Motor neuron (in vitro differentiated cells): ENCODE data around the gene TOMM70. TPM values are rescaled to one million over a fixed set of nuclear protein-coding genes. Genes with fewer than 3 reads are reported as not detected.
"Not testable (repeated sequence)": the region's sequence is repeated elsewhere in the genome, so short reads cannot be mapped to it uniquely, and the experiment has no call there.

Experiments used
- ATAC-seq, 8 experiments: fragments of 200-7000 bp; cut with Tn5 transposase; replicated peaks in 6 of 8; 2 replicates each; pipeline ENCODE4 v1.8.0; 2021; ENCODE audit warnings: mild to moderate bottlenecking in 8 of 8, moderate library complexity in 8 of 8
- H3K27ac ChIP-seq, 2 donors: fragments of 250-450 bp; sonication (Bioruptor Pico); 2 replicates each; pipeline ENCODE4 v1.9.0; 2021; ENCODE audit warnings: antibody characterized with exemption in 2 of 2, mild to moderate bottlenecking in 2 of 2, moderate library complexity in 1 of 2
- H3K4me1 ChIP-seq, 2 donors: fragments of 250-450 bp; sonication (Bioruptor Pico); replicated peaks in 1 of 2; 2 replicates each; pipeline ENCODE4 v1.6.1; 2021; ENCODE audit warnings: antibody characterized with exemption in 2 of 2, mild to moderate bottlenecking in 2 of 2, moderate library complexity in 1 of 2
- H3K4me3 ChIP-seq, 5 donors: fragments of 250-450 bp; sonication (Bioruptor Pico); 2 replicates each; pipeline ENCODE4 v1.9.0; 2021; ENCODE audit warnings: antibody characterized with exemption in 5 of 5, mild to moderate bottlenecking in 5 of 5, moderate library complexity in 4 of 5
- WGBS, 10 experiments: fragments of 450-650 bp; shearing (Covaris generic); methylation state at CpG; one replicate each; pipeline ENCODE4 v1.0.0; 2022; 5-methylcytosine and 5-hydroxymethylcytosine counted together
- in situ Hi-C, 9 experiments: fragments of 400-800 bp; cut with MboI; loops; one replicate each; pipeline ENCODE4 v1.15.0; 2021; ENCODE audit warnings: low sequenced_read_pairs in 9 of 9, low pct_unique_long_range_greater_than_20kb in 2 of 9; ENCODE audit not compliant: unreplicated experiment in 9 of 9
- total RNA-seq, 8 experiments: library from RNA; unstranded; fragments of 300-600 nt; gene quantifications; 2 replicates each; pipeline versions ENCODE4 v1.2.3 to v1.2.4, GENCODE V29; 2022

TOMM70 gene
- 10 to 100 TPM; 53.1 to 72.5 (median 60.7) TPM for total RNA-seq

DNA sequence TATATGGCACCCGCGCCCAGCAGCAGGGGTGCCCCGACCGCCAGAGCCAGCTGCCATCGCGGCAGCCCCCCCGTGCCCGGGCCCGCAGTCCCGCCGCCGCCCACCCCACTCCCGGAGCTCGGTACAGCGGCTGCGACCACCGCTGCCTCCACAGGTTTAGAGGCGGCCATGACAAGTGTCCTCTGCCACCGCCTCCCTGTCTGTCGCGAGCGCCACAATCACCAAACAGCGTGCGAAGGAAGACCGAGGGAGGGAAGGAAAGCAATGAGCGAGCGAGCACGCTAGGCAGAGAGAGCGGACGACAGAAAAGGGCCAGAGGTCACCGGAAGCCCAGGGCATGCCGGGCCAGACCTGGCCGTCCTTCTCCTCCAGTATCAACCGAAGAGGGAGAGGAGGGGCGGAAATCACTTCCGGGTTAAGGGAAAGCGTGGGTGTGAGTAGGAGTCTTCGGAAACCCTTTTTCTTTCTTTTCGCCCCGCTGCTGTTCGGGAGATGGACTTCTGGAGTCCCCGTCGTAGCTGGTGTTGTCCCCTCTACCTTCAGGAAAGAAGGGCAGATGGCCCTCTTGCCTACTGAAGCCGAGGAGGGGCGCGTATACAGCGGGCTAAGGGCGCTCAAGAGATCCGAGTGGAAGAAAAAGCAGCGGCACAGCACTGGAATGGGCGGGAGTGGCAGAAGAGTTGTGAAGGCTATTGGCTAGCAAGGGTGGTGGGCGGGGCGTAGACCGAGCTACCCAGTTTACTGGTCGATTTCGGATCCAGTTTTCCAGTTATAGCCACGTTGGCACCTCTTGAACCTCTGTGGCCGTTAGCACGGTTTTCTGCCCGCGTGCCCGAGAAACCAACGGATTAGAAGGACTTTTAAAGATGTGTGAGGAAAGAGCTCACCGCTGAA is at the start of gene TOMM70, which contains the start of gene LNP1:
TOMM70 (minus strand) TSS at position 310 of the 894 bp plus-strand sequence; CDS start at position 170, 140 bp downstream.
LNP1 (plus strand) TSS at position 760 of the 894 bp plus-strand sequence. CDS start 28,191 bp downstream, outside the sequence.
- peaks cover 3 to 15% of the 10 kb centered on the region in 2 donors for H3K4me1 ChIP-seq
- WGBS, 10 experiments: 0 to 3% (median 0%) methylated on average over 2 to 26 of the region's 64 CpGs; no CpG with 5 or more reads in 3 of the 10 experiments
- H3K27ac ChIP-seq: peak within 1 kb of the TSS; percentile 88 to 93
- in situ Hi-C loops: no loop called here
- peak within 1 kb of the TSS; percentile 55 to 97 (median 79) for H3K4me3 ChIP-seq
- peak; percentile 89 to 94 (median 93) for ATAC-seq

DNA sequence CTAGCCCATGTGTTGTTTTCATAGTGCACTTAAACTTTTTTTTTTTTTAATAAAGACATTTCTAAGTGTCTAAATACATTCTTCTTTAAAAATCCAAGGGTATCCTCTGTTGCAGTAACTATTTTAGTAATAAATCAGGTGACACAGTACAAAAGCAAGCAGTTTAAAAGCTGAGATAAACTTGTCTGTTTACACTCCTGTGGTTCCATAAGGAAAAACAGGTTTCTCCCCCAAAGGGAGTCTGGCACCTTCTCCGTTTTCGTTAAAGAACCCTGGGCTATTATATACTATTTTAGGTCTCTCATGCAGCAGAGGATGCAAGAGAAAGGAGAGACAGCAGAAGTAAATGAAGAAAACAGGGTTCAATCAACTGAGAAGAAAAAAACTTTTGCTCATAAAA is 48.3 kb upstream of the TOMM70 start:
- peaks cover 0 to 5% of the 10 kb centered on the region in 2 donors for H3K4me1 ChIP-seq
- no peak for ATAC-seq
- 61 to 100% (median 72%) methylated on average over 1 to 2 of the region's 2 CpGs; no CpG with 5 or more reads in 2 of the 10 experiments for WGBS, 10 experiments
- in situ Hi-C loops: no loop called here
- H3K27ac ChIP-seq: no peak overlapping the region
- H3K4me3 ChIP-seq: no peak overlapping the region

GRCh38 chr3:100448079-100448478 is 47.2 kb upstream of the TOMM70 start:
- WGBS, 10 experiments: 75 to 100% (median 100%) methylated on average over 1 of the region's 1 CpG; no CpG with 5 or more reads in 1 of the 10 experiments

GRCh38 chr3:100447067-100447466 is 46.2 kb upstream of the TOMM70 start:
- WGBS, 10 experiments: 100% methylated on average over 1 to 2 of the region's 3 CpGs; no CpG with 5 or more reads in 6 of the 10 experiments
- H3K27ac ChIP-seq, H3K4me1 ChIP-seq, in situ Hi-C loops, H3K4me3 ChIP-seq, ATAC-seq: not testable (repeated sequence)

More at GRCh38 chr3:100448079-100448478, 47.2 kb upstream of the TOMM70 start:
- Histone ChIP-seq H3K4me1 (peaks cover 0 to 5% of the 10 kb centered on the region in 2 donors), H3K27ac (no peak overlapping the region), H3K4me3 (no peak overlapping the region)
- in situ Hi-C loops: no loop called here
- ATAC-seq: no peak

DNA sequence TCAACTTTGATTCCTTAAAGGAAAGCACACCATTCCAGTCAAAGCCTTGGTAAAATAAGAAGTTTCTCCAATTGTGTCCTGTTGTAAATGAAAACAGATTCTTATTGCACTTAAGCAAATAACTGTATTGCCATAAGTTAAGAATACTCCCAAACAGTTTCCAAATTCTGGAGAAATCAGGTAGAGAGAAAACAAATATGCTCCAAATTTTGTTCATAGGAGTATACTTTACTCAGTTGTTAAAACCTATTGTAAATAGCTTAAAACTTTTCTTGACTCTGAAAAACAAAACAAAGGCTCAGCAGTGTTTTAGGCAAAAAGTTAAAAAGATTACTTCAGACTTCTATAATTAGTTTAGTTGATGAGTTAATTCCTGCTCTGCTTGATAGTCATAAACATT is 42.8 kb upstream of the TOMM70 start:
- no peak overlapping the region for H3K4me3 ChIP-seq
- no peak overlapping the region for H3K27ac ChIP-seq
- no peak for ATAC-seq
- in situ Hi-C loops: no loop called here
- no peaks in the 10 kb centered on the region for H3K4me1 ChIP-seq

- no peak for ATAC-seq
- H3K27ac ChIP-seq: no peak overlapping the region
- no peaks in the 10 kb centered on the region for H3K4me1 ChIP-seq
- in situ Hi-C loops: no loop called here
- WGBS, 10 experiments: 41 to 100% (median 83%) methylated on average over 1 to 3 of the region's 3 CpGs; no CpG with 5 or more reads in 2 of the 10 experiments
- H3K4me3 ChIP-seq: no peak overlapping the region
Observed at GRCh38 chr3:100440895-100441294, 40.0 kb upstream of the TOMM70 start.

DNA sequence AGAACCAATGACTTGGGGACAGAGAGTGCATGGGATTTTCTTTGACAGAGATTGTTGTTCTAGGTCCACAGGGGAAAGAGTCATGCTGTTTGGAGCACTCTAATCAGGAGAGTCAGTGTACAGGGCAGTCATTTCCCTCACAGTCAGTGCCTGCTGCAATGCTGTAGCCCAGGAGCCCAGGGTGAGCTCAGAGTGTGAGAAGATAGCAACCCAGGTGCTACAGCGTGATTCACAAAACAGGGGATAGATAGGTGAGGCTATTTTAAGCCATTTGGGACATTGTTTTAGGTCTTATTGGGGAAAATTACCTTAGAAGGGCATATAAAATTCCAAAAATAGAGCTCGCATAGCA is 37.7 kb upstream of the TOMM70 start:
- ATAC-seq: no peak
- in situ Hi-C loops: no loop called here
- WGBS, 10 experiments: 88 to 100% (median 98%) methylated on average over 1 to 2 of the region's 2 CpGs; no CpG with 5 or more reads in 2 of the 10 experiments

DNA sequence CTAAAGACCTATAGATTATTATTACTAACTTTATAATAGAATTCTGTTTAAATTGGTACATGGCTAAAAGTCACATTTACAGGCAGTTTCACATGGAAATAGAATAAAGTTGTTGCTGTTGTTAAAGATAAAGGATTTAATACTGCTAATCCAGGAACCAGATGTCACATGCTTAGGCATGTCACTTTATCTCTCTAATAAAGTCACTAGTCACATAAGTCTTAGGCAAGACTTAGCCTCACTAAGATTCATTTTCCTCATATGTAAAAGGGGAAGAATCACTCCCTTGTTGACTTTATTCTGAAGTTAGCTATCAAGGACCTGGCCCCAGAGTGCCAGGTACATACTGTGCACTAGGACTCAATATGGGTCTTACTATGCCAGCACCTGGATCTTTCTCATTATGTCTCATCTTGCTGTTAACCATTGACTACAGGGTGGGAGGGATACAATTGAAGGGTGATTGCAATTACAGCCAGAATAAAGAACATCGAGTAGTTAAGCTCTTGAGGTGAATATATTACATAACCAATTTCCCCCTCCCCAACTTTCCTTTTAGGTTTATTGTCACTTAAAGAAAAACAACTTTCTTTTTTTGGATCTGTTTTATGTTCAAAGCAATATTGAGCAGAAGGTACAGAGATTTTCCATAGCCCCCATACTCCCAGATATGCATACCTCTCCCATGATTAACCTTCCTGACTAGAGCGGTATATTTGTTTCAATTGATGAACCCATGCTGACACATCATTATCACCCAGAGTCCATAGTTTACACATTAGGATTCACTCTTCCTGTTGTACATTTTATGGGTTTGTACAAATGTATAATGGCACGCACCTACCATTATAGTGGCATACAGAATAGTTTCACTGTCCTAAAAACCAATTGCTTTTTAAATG is 37.1 kb upstream of the TOMM70 start:
- WGBS, 10 experiments: 54 to 100% (median 86%) methylated on average over 1 to 3 of the region's 3 CpGs; no CpG with 5 or more reads in 3 of the 10 experiments
- in situ Hi-C loops: no loop called here
- no peak for ATAC-seq
- no peak overlapping the region for H3K4me3 ChIP-seq
- H3K4me1 ChIP-seq: no peaks in the 10 kb centered on the region
- H3K27ac ChIP-seq: no peak overlapping the region

More for the DNA sequence above, 37.7 kb upstream of the TOMM70 start:
- H3K4me1 ChIP-seq: no peaks in the 10 kb centered on the region
- H3K4me3 ChIP-seq: no peak overlapping the region
- no peak overlapping the region for H3K27ac ChIP-seq

DNA sequence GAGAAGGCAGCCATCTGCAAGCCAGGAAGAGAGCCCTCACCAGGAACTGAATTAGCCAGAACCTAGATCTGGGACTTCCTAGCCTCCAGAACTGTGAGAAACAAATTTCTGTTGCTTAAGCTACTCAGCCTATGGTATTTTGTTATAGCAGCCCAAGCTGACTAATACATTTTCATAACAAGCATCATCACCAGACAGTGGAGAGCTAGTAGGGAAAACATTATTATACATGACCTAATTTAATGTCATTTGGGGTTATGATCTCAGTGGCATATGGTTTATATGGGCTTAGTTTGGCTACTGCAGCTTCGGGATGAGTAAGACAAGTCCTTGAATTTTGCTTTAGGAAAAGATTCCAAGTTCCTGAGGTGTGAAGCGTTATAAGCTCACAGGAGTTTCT is 36.1 kb upstream of the TOMM70 start:
- Histone ChIP-seq H3K4me3 (no peak overlapping the region), H3K4me1 (no peaks in the 10 kb centered on the region), H3K27ac (no peak overlapping the region)
- no peak for ATAC-seq
- in situ Hi-C loops: no loop called here
- 60 to 100% (median 93%) methylated on average over 1 to 2 of the region's 2 CpGs; no CpG with 5 or more reads in 3 of the 10 experiments for WGBS, 10 experiments

- H3K27ac ChIP-seq: no peak overlapping the region
- no peaks in the 10 kb centered on the region for H3K4me1 ChIP-seq
- ATAC-seq: peak in 1 of 8 experiments; percentile 35
- in situ Hi-C loops: no loop called here
- 88 to 100% (median 100%) methylated on average over 1 to 2 of the region's 2 CpGs; no CpG with 5 or more reads in 4 of the 10 experiments for WGBS, 10 experiments
- no peak overlapping the region for H3K4me3 ChIP-seq
Observed at GRCh38 chr3:100429187-100429716, 28.4 kb upstream of the TOMM70 start.

GRCh38 chr3:100427699-100428098 is 26.8 kb upstream of the TOMM70 start:
- no peak for ATAC-seq
- 48 to 100% (median 80%) methylated on average over 1 to 2 of the region's 2 CpGs; no CpG with 5 or more reads in 2 of the 10 experiments for WGBS, 10 experiments
- Histone ChIP-seq H3K27ac (no peak overlapping the region), H3K4me3 (no peak overlapping the region), H3K4me1 (no peaks in the 10 kb centered on the region)
- in situ Hi-C loops: no loop called here

- ATAC-seq: peak in 4 of 8 experiments; percentile 26 to 90 (median 85)
- in situ Hi-C loops: no loop called here
- 2 to 91% (median 77%) methylated on average over 1 to 7 of the region's 8 CpGs; no CpG with 5 or more reads in 1 of the 10 experiments for WGBS, 10 experiments
Observed at GRCh38 chr3:100426067-100426682, 25.3 kb upstream of the TOMM70 start.

More at GRCh38 chr3:100426067-100426682, 25.3 kb upstream of the TOMM70 start:
- H3K4me1 ChIP-seq: no peaks in the 10 kb centered on the region
- no peak overlapping the region for H3K4me3 ChIP-seq
- no peak overlapping the region for H3K27ac ChIP-seq
